ENCODE data around the gene ALDH2. TPM values are rescaled to one million over a fixed set of nuclear protein-coding genes. Genes with fewer than 3 reads are reported as not detected.

ALDH2 gene
- total RNA-seq, 2 donors from 2014 or later, result 99.0 to 135 TPM

DNA sequence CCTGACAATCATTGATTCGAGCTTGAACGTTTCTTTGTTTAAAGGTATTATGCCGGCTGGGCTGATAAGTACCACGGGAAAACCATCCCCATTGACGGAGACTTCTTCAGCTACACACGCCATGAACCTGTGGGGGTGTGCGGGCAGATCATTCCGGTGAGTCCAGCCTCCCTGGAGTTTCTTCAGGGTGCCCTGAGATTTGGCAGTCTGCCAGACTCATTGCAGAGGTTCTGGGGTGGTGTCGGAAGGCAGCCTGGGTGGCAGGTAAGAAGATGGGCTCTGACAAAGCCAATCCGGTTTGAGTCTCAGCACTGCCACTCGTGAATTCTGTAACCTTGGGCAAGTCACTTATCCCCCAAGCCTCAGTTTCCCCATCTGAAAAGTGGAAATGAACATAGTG is 23.0 kb downstream of the ALDH2 start:
- H3K4me1 ChIP-seq (ENCODE audit: control insufficient read depth in 1 of 2, low read depth in 2 of 2), result no peaks in the 10 kb centered on the region
- H3K9me3 ChIP-seq, result no peaks in the 10 kb centered on the region
- H3K27ac ChIP-seq, result no peak overlapping the region
- ATAC-seq (ENCODE audit: insufficient number of reproducible peaks, low FRiP score, low read depth) (no peak), DNase-seq (ENCODE audit: low spot score) (no peak)
- TF ChIP-seq, protein P1, sequence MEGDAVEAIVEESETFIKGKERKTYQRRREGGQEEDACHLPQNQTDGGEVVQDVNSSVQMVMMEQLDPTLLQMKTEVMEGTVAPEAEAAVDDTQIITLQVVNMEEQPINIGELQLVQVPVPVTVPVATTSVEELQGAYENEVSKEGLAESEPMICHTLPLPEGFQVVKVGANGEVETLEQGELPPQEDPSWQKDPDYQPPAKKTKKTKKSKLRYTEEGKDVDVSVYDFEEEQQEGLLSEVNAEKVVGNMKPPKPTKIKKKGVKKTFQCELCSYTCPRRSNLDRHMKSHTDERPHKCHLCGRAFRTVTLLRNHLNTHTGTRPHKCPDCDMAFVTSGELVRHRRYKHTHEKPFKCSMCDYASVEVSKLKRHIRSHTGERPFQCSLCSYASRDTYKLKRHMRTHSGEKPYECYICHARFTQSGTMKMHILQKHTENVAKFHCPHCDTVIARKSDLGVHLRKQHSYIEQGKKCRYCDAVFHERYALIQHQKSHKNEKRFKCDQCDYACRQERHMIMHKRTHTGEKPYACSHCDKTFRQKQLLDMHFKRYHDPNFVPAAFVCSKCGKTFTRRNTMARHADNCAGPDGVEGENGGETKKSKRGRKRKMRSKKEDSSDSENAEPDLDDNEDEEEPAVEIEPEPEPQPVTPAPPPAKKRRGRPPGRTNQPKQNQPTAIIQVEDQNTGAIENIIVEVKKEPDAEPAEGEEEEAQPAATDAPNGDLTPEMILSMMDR (IDR thresholded peaks at IDR 0.05), result no peak
- H3K36me3 ChIP-seq, result peaks cover 69% of the 10 kb centered on the region
- H3K4me3 ChIP-seq, result no peak overlapping the region
- H3K27me3 ChIP-seq (replicated peaks; ENCODE audit: insufficient read depth), result no peaks in the 10 kb centered on the region

DNA sequence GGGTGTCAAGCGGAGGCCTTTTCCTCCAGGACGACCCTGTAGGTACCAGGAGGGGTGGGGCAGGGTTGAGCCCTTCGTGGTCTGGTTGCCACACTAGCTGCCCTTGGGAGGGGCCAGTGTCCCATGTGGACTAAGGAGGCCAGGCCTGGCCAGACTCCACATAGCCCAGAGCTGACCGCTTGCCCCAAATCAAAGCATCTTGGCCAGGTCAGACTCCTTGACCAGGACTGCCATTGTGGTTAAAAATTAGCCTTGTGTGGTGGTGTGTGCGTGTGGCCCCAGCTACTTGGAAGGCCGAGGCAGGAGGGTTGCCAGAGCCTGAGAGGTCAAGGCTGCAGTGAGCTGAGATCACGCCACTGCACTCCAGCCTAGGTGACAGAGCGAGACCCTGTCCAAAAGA is 24.8 kb downstream of the ALDH2 start:
- no peak overlapping the region for H3K27ac ChIP-seq
- no peak for ATAC-seq (ENCODE audit: insufficient number of reproducible peaks, low FRiP score, low read depth)
- no peak overlapping the region for H3K4me3 ChIP-seq
- no peaks in the 10 kb centered on the region for H3K4me1 ChIP-seq (ENCODE audit: control insufficient read depth in 1 of 2, low read depth in 2 of 2)
- DNase-seq (ENCODE audit: low spot score), result no peak
- peaks cover 72% of the 10 kb centered on the region for H3K36me3 ChIP-seq
- no peaks in the 10 kb centered on the region for H3K27me3 ChIP-seq (replicated peaks; ENCODE audit: insufficient read depth)
- no peaks in the 10 kb centered on the region for H3K9me3 ChIP-seq
- TF ChIP-seq, protein P1 (IDR thresholded peaks at IDR 0.05), result no peak

DNA sequence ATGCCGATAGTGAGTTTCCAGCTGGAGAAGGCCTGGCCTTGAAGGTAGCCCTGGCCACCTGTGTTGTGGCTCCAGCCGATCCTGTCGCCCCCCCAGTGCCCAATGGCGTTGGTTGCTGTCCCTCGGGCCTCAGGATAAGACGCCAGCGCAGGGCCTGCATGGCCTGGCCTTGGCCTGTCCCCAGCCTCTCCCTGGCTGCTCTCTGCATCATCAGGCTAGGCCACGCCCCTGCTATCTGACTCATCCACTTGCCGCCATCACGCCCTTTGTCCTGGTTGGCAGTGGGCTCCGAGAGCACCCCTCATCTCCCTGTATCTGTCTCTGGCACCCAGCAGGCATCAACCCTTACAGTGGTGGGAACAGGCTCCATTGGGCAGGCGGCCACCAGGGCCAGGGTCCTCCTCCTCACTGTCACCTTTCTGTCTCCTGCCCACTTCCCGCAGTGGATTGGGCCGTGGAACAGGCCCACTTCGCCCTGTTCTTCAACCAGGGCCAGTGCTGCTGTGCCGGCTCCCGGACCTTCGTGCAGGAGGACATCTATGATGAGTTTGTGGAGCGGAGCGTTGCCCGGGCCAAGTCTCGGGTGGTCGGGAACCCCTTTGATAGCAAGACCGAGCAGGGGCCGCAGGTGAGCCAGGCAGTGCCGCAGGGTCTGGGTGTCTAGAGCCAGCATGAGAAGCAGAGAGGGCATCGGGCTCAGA is 25.6 kb downstream of the ALDH2 start:
- no peaks in the 10 kb centered on the region for H3K9me3 ChIP-seq
- no peaks in the 10 kb centered on the region for H3K4me1 ChIP-seq (ENCODE audit: control insufficient read depth in 1 of 2, low read depth in 2 of 2)
- TF ChIP-seq, protein P1 (IDR thresholded peaks at IDR 0.05), result no peak
- no peak overlapping the region for H3K4me3 ChIP-seq
- ATAC-seq (ENCODE audit: insufficient number of reproducible peaks, low FRiP score, low read depth), result no peak
- H3K27ac ChIP-seq, result no peak overlapping the region
- no peaks in the 10 kb centered on the region for H3K27me3 ChIP-seq (replicated peaks; ENCODE audit: insufficient read depth)
- peaks cover 72% of the 10 kb centered on the region for H3K36me3 ChIP-seq
- no peak for DNase-seq (ENCODE audit: low spot score)

DNA sequence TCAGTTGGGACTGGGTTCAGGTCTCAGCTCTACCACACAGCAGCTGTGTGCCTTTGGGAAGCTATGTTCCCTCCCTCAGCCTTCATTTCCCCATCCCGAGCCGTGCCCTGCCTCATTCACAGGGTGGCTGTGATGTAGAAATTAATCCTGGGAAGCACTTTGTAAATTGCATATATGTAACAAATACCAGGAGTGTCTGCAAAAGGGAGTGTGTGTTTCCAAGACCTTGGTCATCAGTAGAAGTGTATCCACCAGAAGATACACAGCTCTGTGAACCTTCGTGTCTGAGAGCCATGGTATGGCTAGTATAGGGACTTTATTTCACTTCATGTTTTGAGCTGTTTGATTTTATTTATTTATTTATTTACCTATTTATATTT is 26.1 kb downstream of the ALDH2 start:
- TF ChIP-seq, protein P1 (IDR thresholded peaks at IDR 0.05), result no peak
- Histone ChIP-seq H3K9me3 (no peaks in the 10 kb centered on the region), H3K4me3 (no peak overlapping the region), H3K36me3 (peaks cover 74% of the 10 kb centered on the region), H3K4me1 (ENCODE audit: control insufficient read depth in 1 of 2, low read depth in 2 of 2) (no peaks in the 10 kb centered on the region), H3K27me3 (replicated peaks; ENCODE audit: insufficient read depth) (no peaks in the 10 kb centered on the region), H3K27ac (no peak overlapping the region)
- ATAC-seq (ENCODE audit: insufficient number of reproducible peaks, low FRiP score, low read depth) (no peak), DNase-seq (ENCODE audit: low spot score) (no peak)

DNA sequence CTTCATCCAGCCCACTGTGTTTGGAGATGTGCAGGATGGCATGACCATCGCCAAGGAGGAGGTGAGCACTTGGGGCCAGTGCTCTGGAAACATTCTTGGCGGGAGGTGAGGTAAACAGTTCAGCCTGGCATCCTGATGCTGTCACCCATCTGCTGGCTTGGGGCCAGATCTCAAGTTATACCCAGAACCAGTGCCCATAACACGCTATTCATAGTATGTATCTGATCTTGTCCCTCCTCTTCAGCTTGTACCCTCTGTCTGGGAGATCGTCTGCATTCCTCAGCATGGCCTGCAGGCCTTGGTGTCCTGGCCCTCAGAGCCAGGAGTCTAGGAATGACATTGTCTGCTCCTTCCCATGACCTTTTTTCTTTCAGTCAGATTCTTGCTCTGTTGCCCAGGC is 31.4 kb downstream of the ALDH2 start:
- DNase-seq (ENCODE audit: low spot score) (no peak), ATAC-seq (ENCODE audit: insufficient number of reproducible peaks, low FRiP score, low read depth) (no peak)
- Histone ChIP-seq H3K4me1 (ENCODE audit: control insufficient read depth in 1 of 2, low read depth in 2 of 2) (no peaks in the 10 kb centered on the region), H3K27me3 (replicated peaks; ENCODE audit: insufficient read depth) (no peaks in the 10 kb centered on the region), H3K4me3 (no peak overlapping the region), H3K36me3 (peaks cover 73% of the 10 kb centered on the region), H3K27ac (no peak overlapping the region), H3K9me3 (no peaks in the 10 kb centered on the region)
- TF ChIP-seq, protein P1 (IDR thresholded peaks at IDR 0.05), result no peak
